Activated B cell treated with CpG ODN at 0.5 μM for 24 hours (primary cell): ENCODE measurements around the gene ACO1. TPM values are rescaled to one million over a fixed set of nuclear protein-coding genes. Genes with fewer than 3 reads are reported as not detected.

Experiments
- ATAC-seq: fragments of 200-7000 bp; cut with Tn5 transposase; one replicate; pipeline ENCODE4 v1.10.0; 2021; ENCODE audit warnings: low read depth, mild to moderate bottlenecking, moderate library complexity
- CTCF ChIA-PET: fragments of 350-600 bp; sonication (Branson Sonifier 250); formaldehyde crosslinking; loops from one replicate; lab custom pipeline; 2021; ENCODE audit warnings: antibody characterized with exemption; lab: Charles Lee
- POLR2A ChIA-PET: fragments of 350-600 bp; sonication (Branson Sonifier 250); formaldehyde crosslinking; loops from one replicate; lab custom pipeline; 2021; ENCODE audit warnings: antibody characterized with exemption; lab: Charles Lee
- DNase-seq: peaks from one replicate; pipeline ENCODE4 v3.0.0; 2022
- H3K27ac Mint-ChIP-seq: one replicate; pipeline ENCODE4 v1.8.0; 2020; ENCODE audit warnings: mixed read lengths
- H3K27me3 Mint-ChIP-seq: one replicate; pipeline ENCODE4 v1.8.0; 2021; ENCODE audit warnings: mixed read lengths
- H3K36me3 Mint-ChIP-seq: one replicate; pipeline ENCODE4 v1.8.0; 2021; ENCODE audit warnings: low read depth, mixed read lengths
- H3K4me1 Mint-ChIP-seq: one replicate; pipeline ENCODE4 v1.8.0; 2021; ENCODE audit warnings: mixed read lengths
- H3K4me3 Mint-ChIP-seq: one replicate; pipeline ENCODE4 v1.8.0; 2020; ENCODE audit warnings: mild to moderate bottlenecking, mixed read lengths
- H3K9me3 Mint-ChIP-seq: one replicate; pipeline ENCODE4 v1.8.0; 2020; ENCODE audit warnings: mixed read lengths
- CTCF ChIP-seq: fragments of 200-600 bp; IDR thresholded peaks from one replicate; pipeline ENCODE4 v1.8.0; 2022; ENCODE audit warnings: antibody characterized with exemption, mild to moderate bottlenecking
- intact Hi-C: fragments of 100-400 bp; cut with micrococcal nuclease; formaldehyde crosslinking; loops from one replicate; pipeline ENCODE4 v1.15.1; 2024
- total RNA-seq: library from RNA; stranded (reverse); gene quantifications from 2 replicates; pipeline ENCODE4 v1.2.3, GENCODE V29; 2022

ACO1 gene
- total RNA-seq, 1 donor from 2014 or later = 10.4 TPM

- POLR2A ChIA-PET = no interaction called here
These were observed 13.2 kb upstream of the ACO1 start for GRCh38 chr9:32371279-32371678.

GRCh38 chr9:32371679-32372078 lies 12.8 kb upstream of the ACO1 start:
- no peak for DNase-seq
- Mint-ChIP-seq H3K4me1 (no peaks in the 10 kb centered on the region), H3K27ac (no peak overlapping the region), H3K27me3 (peaks cover 6% of the 10 kb centered on the region), H3K9me3 (no peaks in the 10 kb centered on the region), H3K4me3 (no peak overlapping the region), H3K36me3 (no peaks in the 10 kb centered on the region)
- ChIA-PET POLR2A (no interaction called here), CTCF (interaction anchor here (1.2 kb wide), 1 partner anchor 7 kb away, joined by 4 read pairs; no protein-coding TSS in a partner anchor)
- no peak for TF ChIP-seq CTCF
- intact Hi-C loops = loop anchor here (10.0 kb wide), 1 partner anchor 333 kb away; no protein-coding TSS in a partner anchor
- no peak for ATAC-seq

More at GRCh38 chr9:32371279-32371678, 13.2 kb upstream of the ACO1 start:
- Mint-ChIP-seq H3K27me3 (peaks cover 6% of the 10 kb centered on the region), H3K4me1 (no peaks in the 10 kb centered on the region), H3K27ac (no peak overlapping the region), H3K36me3 (no peaks in the 10 kb centered on the region), H3K4me3 (no peak overlapping the region), H3K9me3 (no peaks in the 10 kb centered on the region)
- CTCF ChIA-PET = interaction anchor here (1.2 kb wide), 1 partner anchor 8 kb away, joined by 4 read pairs; no protein-coding TSS in a partner anchor
- intact Hi-C loops = loop anchor here (10.0 kb wide), 1 partner anchor 334 kb away; no protein-coding TSS in a partner anchor
- no peak for TF ChIP-seq CTCF
- no peak for ATAC-seq
- DNase-seq = no peak

GRCh38 chr9:32376285-32376684 lies 8.2 kb upstream of the ACO1 start:
- ChIA-PET POLR2A (no interaction called here), CTCF (interaction anchor here (1.5 to 5.6 kb wide), 3 partner anchors 56 to 201 kb away, joined by 3 to 440 read pairs (median 83); partner anchors contain the start of gene NDUFB6)
- DNase-seq (no peak), ATAC-seq (no peak)
- H3K4me3 Mint-ChIP-seq = no peak overlapping the region
- intact Hi-C loops = loop anchor here (10.0 kb wide), 1 partner anchor 329 kb away; no protein-coding TSS in a partner anchor
- no peak overlapping the region for H3K27ac Mint-ChIP-seq
- peaks cover 8% of the 10 kb centered on the region for H3K4me1 Mint-ChIP-seq
- H3K36me3 Mint-ChIP-seq = no peaks in the 10 kb centered on the region
- H3K27me3 Mint-ChIP-seq = peaks cover 18% of the 10 kb centered on the region
- no peak for TF ChIP-seq CTCF
- H3K9me3 Mint-ChIP-seq = no peaks in the 10 kb centered on the region

- peak; percentile 80 for ATAC-seq
- DNase-seq = no peak
- Mint-ChIP-seq H3K27me3 (peaks cover 29% of the 10 kb centered on the region), H3K9me3 (no peaks in the 10 kb centered on the region), H3K27ac (no peak overlapping the region), H3K36me3 (no peaks in the 10 kb centered on the region), H3K4me1 (peaks cover 11% of the 10 kb centered on the region), H3K4me3 (no peak overlapping the region)
- peak; percentile 76 for TF ChIP-seq CTCF
- ChIA-PET POLR2A (interaction anchor here (0.7 to 2.4 kb wide), 3 partner anchors 194 to 201 kb away, joined by 3 to 6 read pairs (median 4); partner anchors contain the start of gene NDUFB6), CTCF (interaction anchor here (0.6 to 5.6 kb wide), 21 partner anchors 8 to 593 kb away, joined by 3 to 440 read pairs (median 7); partner anchors contain the start of genes NDUFB6, RIGI, SMIM27 and TOPORS)
- intact Hi-C loops = loop anchor here (1.0 to 10.0 kb wide), 2 partner anchors 326 to 590 kb away; no protein-coding TSS in a partner anchor
These were observed 5.9 kb upstream of the ACO1 start for GRCh38 chr9:32378496-32378895.

GRCh38 chr9:32378993-32379729 lies 5.3 kb upstream of the ACO1 start:
- H3K4me1 Mint-ChIP-seq = peaks cover 15% of the 10 kb centered on the region
- H3K27me3 Mint-ChIP-seq = peaks cover 27% of the 10 kb centered on the region
- CTCF ChIA-PET = interaction anchor here (0.7 to 5.6 kb wide), 29 partner anchors 7 to 592 kb away, joined by 3 to 440 read pairs (median 6); partner anchors contain the start of genes NDUFB6, RIGI, SMIM27 and TOPORS
- ATAC-seq (peak; percentile 80), DNase-seq (no peak)
- no peaks in the 10 kb centered on the region for H3K9me3 Mint-ChIP-seq
- POLR2A ChIA-PET = interaction anchor here (0.9 to 2.4 kb wide), 4 partner anchors 193 to 200 kb away, joined by 3 to 6 read pairs (median 4); partner anchors contain the start of gene NDUFB6
- no peak overlapping the region for H3K27ac Mint-ChIP-seq
- intact Hi-C loops = loop anchor here (1.0 to 10.0 kb wide), 6 partner anchors 53 to 589 kb away; partner anchors contain the start of gene RIGI
- no peak overlapping the region for H3K4me3 Mint-ChIP-seq
- no peak for TF ChIP-seq CTCF
- H3K36me3 Mint-ChIP-seq = no peaks in the 10 kb centered on the region
